ENCODE results near the gene PDE4B.

The PDE4B gene

DNA sequence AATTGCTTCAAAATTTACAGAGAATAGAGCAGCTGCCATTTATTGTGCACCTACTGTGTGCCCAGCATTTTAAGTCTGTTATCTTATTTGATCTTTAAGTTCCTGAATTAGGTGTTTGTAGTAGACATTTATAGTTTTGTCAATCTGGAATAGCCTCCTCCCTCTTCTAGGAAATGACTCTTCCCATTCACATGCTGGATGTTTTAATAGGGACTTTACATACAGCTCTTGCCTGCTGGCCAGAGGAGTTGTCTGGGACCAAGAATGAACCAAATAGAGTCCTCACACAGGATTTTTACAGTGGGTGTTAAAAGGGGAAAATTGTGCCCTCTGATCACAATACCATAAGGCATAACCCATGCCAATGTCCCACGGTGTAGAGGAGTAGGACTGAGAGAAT is 367.1 kb downstream of the PDE4B start:
- Histone ChIP-seq H3K4me3 (ENCODE audit: low read depth, low read length, poor library complexity, severe bottlenecking) (no peak overlapping the region), H3K36me3 (ENCODE audit: insufficient read depth, low read length) (no peaks in the 10 kb centered on the region), H3K9ac (ENCODE audit: low read length) (no peak overlapping the region), H3K4me1 (ENCODE audit: insufficient read depth, low read length, severe bottlenecking) (no peaks in the 10 kb centered on the region), H3K27me3 (ENCODE audit: insufficient read depth, low read length) (no peaks in the 10 kb centered on the region), H3K27ac (ENCODE audit: low read depth, low read length, poor library complexity, severe bottlenecking) (no peak overlapping the region), H3K4me2 (ENCODE audit: low read length) (no peak overlapping the region), H3K9me3 (ENCODE audit: low read length) (no peaks in the 10 kb centered on the region), H3K79me2 (ENCODE audit: insufficient read depth, low read length) (no peaks in the 10 kb centered on the region), H3K9me2 (ENCODE audit: low read depth, low read length) (no peaks in the 10 kb centered on the region), H4K20me1 (ENCODE audit: insufficient read depth, low read length) (no peaks in the 10 kb centered on the region), H2AFZ (ENCODE audit: low read length) (no peak overlapping the region), H3F3A (ENCODE audit: insufficient read depth, low read length) (no peaks in the 10 kb centered on the region)
- no peak for TF ChIP-seq EZH2 (IDR thresholded peaks at IDR 0.05; ENCODE audit: borderline replicate concordance, low read length)
- TF ChIP-seq, protein P1, sequence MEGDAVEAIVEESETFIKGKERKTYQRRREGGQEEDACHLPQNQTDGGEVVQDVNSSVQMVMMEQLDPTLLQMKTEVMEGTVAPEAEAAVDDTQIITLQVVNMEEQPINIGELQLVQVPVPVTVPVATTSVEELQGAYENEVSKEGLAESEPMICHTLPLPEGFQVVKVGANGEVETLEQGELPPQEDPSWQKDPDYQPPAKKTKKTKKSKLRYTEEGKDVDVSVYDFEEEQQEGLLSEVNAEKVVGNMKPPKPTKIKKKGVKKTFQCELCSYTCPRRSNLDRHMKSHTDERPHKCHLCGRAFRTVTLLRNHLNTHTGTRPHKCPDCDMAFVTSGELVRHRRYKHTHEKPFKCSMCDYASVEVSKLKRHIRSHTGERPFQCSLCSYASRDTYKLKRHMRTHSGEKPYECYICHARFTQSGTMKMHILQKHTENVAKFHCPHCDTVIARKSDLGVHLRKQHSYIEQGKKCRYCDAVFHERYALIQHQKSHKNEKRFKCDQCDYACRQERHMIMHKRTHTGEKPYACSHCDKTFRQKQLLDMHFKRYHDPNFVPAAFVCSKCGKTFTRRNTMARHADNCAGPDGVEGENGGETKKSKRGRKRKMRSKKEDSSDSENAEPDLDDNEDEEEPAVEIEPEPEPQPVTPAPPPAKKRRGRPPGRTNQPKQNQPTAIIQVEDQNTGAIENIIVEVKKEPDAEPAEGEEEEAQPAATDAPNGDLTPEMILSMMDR (IDR thresholded peaks at IDR 0.05; ENCODE audit: low read length): no peak

GRCh38 chr1:66160719-66161118 is 368.0 kb downstream of the PDE4B start:
- Histone ChIP-seq H3K4me3 (ENCODE audit: low read depth, low read length, poor library complexity, severe bottlenecking) (no peak overlapping the region), H2AFZ (ENCODE audit: low read length) (no peak overlapping the region), H3K79me2 (ENCODE audit: insufficient read depth, low read length) (no peaks in the 10 kb centered on the region), H3F3A (ENCODE audit: insufficient read depth, low read length) (no peaks in the 10 kb centered on the region), H4K20me1 (ENCODE audit: insufficient read depth, low read length) (no peaks in the 10 kb centered on the region), H3K4me1 (ENCODE audit: insufficient read depth, low read length, severe bottlenecking) (no peaks in the 10 kb centered on the region), H3K4me2 (ENCODE audit: low read length) (no peak overlapping the region), H3K36me3 (ENCODE audit: insufficient read depth, low read length) (no peaks in the 10 kb centered on the region), H3K9me2 (ENCODE audit: low read depth, low read length) (no peaks in the 10 kb centered on the region), H3K27me3 (ENCODE audit: insufficient read depth, low read length) (no peaks in the 10 kb centered on the region), H3K9ac (ENCODE audit: low read length) (no peak overlapping the region), H3K27ac (ENCODE audit: low read depth, low read length, poor library complexity, severe bottlenecking) (no peak overlapping the region), H3K9me3 (ENCODE audit: low read length) (no peaks in the 10 kb centered on the region)
- TF ChIP-seq, protein P1 (IDR thresholded peaks at IDR 0.05; ENCODE audit: low read length): no peak
- no peak for TF ChIP-seq EZH2 (IDR thresholded peaks at IDR 0.05; ENCODE audit: borderline replicate concordance, low read length)

DNA sequence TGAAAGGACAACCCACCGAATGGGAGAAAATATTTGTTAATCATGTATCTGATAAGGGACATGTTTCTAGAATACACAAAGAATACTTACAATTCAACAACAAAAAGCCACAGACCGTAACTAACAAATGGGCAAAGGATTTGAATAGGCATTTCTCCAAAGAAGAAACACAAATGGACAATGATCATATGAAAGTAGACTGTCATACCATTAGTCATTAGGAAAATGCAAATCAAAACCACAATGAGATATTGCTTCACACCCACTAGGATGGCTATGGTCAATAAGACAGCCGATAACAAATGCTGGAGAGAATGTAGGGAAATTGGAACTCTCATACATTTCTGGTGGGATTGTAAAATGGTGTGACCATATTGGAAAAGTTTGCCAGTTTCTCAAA is 374.1 kb downstream of the PDE4B start:
- Histone ChIP-seq H3K4me1 (ENCODE audit: insufficient read depth, low read length, severe bottlenecking) (peaks cover 30% of the 10 kb centered on the region), H2AFZ (ENCODE audit: low read length) (no peak overlapping the region), H3F3A (ENCODE audit: insufficient read depth, low read length) (no peaks in the 10 kb centered on the region), H3K9me2 (ENCODE audit: low read depth, low read length) (no peaks in the 10 kb centered on the region), H3K4me2 (ENCODE audit: low read length) (no peak overlapping the region), H3K27ac (ENCODE audit: low read depth, low read length, poor library complexity, severe bottlenecking) (no peak overlapping the region), H3K9me3 (ENCODE audit: low read length) (no peaks in the 10 kb centered on the region), H3K36me3 (ENCODE audit: insufficient read depth, low read length) (no peaks in the 10 kb centered on the region), H3K9ac (ENCODE audit: low read length) (no peak overlapping the region), H3K79me2 (ENCODE audit: insufficient read depth, low read length) (no peaks in the 10 kb centered on the region), H3K4me3 (ENCODE audit: low read depth, low read length, poor library complexity, severe bottlenecking) (no peak overlapping the region), H3K27me3 (ENCODE audit: insufficient read depth, low read length) (no peaks in the 10 kb centered on the region), H4K20me1 (ENCODE audit: insufficient read depth, low read length) (no peaks in the 10 kb centered on the region)
- TF ChIP-seq EZH2 (IDR thresholded peaks at IDR 0.05; ENCODE audit: borderline replicate concordance, low read length): no peak
- TF ChIP-seq, protein P1 (IDR thresholded peaks at IDR 0.05; ENCODE audit: low read length): no peak
